Left renal pelvis (tissue), 4 donors: ENCODE results near the gene ADAMTS8. TPM values are rescaled to one million over a fixed set of nuclear protein-coding genes. Genes with fewer than 3 reads are reported as not detected.

ENCODE experiments used
- DNase-seq, 4 donors: peaks; one replicate each; pipeline ENCODE4 v3.0.0-alpha.2; 2013; ENCODE audit warnings: low read depth in 4 of 4, low spot score in 3 of 4
- polyA plus RNA-seq, 4 donors: library from polyadenylated mRNA; unstranded; fragments of 120-200 nt; gene quantifications; one replicate each; pipeline ENCODE4 v1.2.1, GENCODE V29; 2013; ENCODE audit not compliant: insufficient read length in 4 of 4

The ADAMTS8 gene
- polyA plus RNA-seq, 4 donors: 3.1 to 3.9 (median 3.3) TPM

GRCh38 chr11:130421199-130421585 lies 7.2 kb downstream of the ADAMTS8 start:
- no peak for DNase-seq

GRCh38 chr11:130420478-130421198 lies 7.8 kb downstream of the ADAMTS8 start:
- no peak for DNase-seq

- no peak for DNase-seq
Measured at GRCh38 chr11:130418756-130419155, 9.7 kb downstream of the ADAMTS8 start.

- DNase-seq: no peak
Measured at GRCh38 chr11:130418210-130418609, 10.2 kb downstream of the ADAMTS8 start.

GRCh38 chr11:130416906-130417305 lies 11.5 kb downstream of the ADAMTS8 start:
- DNase-seq: no peak

DNA sequence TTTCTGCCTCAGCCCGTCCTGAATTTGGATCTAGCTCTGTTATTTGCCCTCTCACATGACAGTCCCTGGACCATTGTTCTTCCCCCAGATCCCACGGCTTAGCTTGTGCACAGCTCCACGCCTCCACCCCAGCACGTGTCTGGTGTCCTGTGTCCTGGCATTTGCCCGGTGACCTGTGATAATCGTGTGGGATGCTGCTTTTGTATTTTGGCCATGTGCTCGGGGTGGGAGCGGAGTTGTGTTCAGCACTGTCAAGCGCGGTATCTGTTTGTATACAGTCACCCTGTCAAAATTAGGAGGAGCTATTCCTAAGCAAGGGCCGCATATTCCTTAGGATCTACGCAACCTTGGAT lies 11.9 kb downstream of the ADAMTS8 start:
- no peak for DNase-seq

DNA sequence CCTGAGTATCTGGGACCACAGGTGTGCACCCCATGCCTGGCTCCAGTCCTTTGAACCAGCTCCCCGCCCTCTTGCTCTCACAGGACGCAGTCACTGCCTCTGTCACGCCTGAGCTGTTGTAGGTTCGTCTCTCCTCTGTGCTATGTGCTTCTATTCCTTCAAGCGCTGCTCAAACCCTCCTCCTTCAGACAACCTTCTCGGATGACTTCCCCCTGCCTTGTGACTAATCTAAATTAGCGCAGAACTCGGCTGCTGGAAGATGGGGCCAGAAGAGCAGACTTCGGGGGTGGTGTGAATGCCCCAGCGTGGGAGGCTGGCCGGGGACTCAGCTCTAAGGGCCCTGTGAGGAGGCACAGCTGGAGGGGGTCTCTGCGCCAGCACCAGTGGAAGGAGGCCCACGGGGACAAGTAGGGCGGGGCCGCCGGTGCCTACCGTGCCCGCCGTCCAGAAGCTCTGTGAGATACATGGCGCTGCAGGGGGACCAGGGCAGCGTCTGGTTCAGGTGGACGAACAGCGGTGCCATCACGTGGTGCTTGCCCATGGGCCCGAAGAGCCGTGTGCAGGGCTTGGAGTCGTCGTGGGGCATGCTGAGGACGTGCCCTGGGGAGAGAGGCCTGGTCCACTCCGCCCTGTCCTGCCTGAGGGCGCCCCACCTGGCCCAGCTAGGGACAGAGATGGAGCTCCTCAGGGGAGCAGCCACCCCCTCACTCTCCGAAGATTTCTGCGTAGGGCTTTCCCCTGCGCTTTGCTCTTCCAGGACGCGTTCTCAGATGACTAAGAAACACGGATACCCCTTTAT lies 12.5 kb downstream of the ADAMTS8 start:
- no peak for DNase-seq

- DNase-seq: no peak
Measured at GRCh38 chr11:130414107-130415080, 14.0 kb downstream of the ADAMTS8 start.

DNA sequence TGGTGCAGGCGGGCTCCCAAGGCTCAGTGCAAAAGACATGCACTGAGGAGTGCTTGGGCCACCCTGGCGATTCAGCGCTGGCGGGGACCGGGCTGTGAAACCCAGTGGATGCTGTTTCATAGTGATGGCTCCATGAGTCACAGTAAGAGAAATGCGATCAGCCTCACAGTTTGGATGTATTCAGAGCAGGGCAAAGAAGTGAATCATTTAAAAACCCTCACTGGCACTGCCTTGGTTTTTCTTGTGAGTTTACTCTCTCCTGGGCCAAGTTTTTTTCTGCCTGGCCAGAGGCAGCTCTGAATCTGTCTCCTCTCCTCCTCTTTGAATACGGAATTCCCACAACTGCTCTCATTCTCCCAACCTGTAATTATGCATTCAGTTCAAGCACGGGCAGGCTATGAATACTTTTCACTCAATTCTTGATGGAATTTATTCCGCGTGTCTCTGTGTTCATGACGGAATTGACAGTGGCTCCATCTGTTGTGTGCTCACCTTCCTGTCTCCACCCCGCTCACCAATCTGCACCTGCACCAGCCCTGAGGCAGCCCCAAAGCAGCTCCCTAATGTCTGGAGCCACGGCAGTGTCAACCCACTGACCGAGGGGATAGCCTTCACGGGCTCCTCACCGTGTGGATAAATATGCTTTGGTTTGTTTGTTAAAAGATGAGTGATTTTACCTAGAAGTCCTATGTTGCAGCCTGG lies 14.9 kb downstream of the ADAMTS8 start:
- no peak for DNase-seq

GRCh38 chr11:130411223-130411622 lies 17.2 kb downstream of the ADAMTS8 start:
- DNase-seq: no peak

GRCh38 chr11:130409594-130410388 lies 18.6 kb downstream of the ADAMTS8 start:
- no peak for DNase-seq

GRCh38 chr11:130408901-130409300 lies 19.5 kb downstream of the ADAMTS8 start:
- no peak for DNase-seq

DNA sequence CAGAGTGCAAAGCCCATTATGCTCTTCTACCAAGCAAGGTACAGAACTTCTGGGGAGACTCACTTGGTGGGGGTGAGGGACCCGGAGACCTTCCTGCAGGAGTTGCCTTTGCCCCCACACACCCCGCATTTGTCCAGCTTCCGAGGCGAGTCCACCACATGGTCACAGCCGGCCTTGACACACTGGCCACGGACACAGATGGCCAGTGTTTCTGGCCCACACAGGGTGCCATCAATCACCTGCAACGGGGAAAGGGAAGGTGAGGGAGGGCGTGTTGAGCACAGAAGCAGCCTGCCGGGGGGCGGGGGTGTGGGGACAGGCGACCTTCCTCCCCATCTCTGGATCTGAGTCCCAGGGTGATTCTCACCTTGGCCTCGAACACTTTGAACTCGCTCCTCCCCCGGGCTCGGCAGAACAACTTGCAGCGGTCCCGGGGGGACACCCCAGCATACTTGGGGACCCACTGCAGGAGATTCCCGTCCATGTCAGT lies 20.0 kb downstream of the ADAMTS8 start:
- DNase-seq: no peak

DNA sequence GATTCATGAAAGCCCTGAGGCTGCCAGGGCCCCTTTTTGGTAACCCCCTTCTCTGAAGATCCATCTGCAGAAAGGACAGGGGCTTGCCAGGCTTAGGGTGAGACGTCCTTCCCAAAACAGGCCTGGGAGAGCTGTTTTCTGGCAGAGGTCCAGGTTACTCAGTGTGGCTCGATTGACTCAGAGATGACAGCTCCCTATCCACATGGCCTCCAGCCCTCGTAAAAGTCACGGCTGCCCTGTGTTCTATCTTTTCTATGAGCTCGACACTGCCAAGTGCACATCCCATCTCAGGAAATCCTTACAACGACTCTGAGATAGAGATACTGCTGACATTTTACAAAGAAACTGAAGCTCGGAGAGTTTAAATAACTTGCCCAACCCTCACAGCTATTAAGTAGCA lies 20.4 kb downstream of the ADAMTS8 start:
- DNase-seq: no peak

DNA sequence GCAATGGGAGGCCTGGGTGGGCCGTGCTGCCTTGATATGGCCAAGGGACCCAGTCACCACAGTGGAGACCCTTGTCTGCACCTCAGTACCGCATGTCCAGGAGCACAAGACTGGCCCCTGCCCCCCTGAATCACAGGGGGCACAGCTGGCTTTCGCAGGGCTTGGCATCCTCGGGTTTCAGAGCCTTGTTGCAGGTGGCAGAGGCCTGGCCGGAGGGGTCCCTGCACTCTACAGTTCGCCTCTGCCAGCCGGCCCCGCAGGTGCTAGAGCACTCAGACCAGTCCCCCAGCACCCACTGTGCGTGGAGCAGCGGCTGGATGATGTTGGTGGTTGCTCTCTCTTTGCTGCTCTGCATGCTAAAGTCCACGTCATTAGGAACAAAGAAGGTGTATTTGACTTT lies 23.0 kb downstream of the ADAMTS8 start:
- DNase-seq: no peak

DNA sequence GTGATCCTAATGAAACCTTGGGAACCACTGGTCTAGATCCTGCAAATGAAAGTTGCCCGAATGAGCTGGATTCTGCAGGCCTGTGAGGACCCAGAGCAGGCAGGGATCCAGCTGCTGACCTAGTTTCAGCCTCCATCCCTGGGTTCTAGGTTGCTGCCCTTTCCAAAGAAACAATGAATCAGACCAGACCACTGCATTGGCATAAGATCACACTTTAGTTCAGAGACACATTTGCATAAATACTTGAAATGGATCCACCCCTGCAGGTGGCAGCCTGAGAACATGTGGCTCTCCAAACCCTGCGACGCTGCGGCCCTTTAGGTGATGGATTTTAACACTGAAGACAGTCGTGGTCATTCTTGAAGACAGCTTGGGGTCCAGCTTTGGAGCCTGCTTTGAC lies 23.7 kb downstream of the ADAMTS8 start:
- no peak for DNase-seq

DNA sequence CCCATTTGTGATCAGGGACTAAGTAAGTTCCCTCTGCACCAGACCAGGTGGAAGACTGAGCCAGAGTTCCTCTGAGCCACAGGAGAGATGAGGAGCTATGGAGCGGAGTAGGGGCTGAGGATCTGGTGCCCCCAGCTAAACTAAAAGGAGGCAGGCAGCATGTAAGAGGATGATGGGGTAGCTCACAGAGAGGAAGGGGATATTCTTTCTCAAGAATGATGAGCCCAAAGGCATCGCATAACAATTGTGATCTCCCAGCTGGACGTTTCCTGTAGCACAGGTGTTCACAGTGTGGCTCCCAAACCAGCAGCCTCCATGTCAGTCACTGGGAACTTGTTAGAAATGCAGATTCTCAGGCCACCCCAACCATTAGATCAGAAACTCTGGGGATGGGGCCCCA lies 24.4 kb downstream of the ADAMTS8 start:
- no peak for DNase-seq

DNA sequence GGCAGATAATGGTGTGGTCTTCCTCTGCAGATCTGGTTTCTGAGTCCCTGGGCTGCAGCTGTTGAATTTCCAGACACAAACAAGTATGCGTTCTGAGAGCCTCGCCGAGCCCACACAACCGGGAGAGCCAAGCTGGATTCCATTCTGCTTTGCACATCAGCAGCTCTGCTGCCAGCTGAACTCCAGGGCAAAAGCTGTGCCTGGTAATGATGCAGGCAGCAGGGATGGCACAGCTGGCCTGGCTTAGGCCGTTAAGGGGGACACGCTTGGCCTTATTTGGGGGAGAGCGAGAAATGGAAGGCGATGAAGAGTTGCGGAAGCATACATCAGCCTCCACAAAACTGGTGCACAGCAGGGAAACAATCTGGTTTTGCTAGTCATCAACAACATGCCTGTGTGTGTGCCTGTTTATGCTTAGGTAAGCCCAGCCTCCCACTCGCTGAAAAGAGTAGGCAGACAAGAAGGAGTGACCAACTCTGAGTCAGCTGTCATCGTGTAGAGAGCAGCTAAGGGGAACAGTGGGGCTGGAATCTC lies 25.1 kb downstream of the ADAMTS8 start:
- DNase-seq: peak in 1 of 4 donors; percentile 14

DNA sequence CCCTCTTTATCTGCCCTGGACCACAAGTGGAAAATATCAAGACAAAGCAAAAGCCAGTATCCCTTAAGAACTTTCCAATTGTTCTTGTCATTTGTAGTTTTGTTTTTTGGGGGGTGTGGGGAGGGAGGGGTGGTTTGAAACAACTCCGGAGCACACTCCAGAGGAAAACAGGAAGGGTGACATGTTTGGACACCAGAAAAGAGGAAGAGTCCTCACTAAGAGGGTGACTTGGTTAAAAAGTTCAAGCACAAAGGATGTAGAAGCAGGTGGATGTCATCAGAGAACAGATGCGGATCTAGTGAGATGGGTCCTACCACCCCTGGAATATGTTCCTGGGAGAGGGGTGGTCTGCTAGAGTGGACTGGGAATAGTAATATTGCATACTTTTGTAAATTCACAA lies 25.8 kb downstream of the ADAMTS8 start:
- DNase-seq: no peak
